D341Med (cell line): ENCODE results near the gene ABCC4.
"Not testable (repeated sequence)": the region's sequence is repeated elsewhere in the genome, so short reads cannot be mapped to it uniquely, and the experiment has no call there.

Experiments used
- DNase-seq: peaks from one replicate; pipeline ENCODE4 v3.0.0; 2012; ENCODE audit warnings: low spot score

Gene ABCC4

DNA sequence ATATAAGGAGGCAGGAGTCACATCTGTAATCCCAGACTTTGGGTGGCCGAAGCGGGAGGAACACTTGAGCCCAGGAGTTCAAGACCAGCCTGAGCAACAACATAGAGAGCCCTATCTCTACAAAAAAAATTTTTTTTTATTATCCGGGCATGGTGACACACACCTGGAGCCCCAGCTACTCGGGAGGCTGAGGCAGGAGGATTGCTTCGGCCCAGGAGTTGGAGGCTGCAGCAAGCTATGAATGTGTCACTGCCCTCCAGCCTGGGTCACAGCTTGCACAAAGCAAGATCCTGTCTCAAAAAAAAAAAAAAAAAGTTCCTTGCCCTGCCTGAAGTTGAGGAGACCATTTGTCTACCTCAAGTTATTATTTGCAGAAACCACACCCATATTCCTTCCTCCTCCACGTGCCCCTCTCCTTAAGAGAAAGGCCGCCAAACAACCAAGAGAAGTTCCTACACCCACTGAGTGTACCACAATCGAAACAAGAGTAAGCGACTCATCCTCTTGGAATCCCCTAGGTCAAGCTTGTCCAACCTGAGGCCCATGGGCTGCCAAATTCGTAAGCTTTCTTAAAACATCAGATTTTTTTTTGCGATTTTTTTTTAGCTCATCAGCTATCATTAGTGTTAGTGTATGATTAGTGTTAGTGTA is 2.2 kb downstream of the ABCC4 start:
- DNase-seq = no peak

DNA sequence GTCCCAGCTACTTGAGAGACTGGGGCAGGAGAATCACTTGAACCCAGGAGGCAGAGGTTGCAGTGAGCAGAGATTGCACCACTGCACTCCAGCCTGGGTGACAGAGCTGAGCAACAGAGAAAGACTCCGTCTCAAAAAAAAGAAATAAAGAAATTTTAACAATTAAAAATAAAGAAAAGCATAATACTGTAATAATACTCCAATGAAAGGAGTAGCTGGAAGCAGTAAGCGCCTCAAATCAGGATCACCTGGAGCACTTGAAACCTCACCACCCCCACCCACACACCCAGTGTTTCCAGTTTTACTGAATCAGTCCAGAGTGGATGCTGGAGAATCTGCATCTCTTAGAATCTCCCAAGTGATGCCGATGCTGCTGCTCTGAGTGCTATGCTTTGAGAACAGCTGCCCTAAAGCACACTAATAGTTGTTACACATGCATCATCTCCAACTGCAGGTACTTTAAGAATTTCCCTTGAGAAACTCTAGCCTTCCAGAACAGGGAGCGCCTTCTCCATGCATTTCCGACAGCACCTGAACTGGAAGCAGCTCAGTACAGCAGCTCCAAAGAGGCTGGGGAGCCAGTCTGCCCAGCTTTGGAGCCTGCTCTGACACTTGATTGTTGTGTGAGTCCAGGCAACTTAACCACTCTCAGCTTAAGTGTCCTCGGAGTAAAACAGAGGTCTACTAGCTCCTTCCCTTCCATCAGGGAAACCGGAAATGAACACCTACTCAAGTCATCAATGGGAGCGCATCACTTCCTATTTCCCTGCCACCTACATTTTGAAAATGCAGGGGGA is 2.9 kb downstream of the ABCC4 start:
- DNase-seq = no peak

DNA sequence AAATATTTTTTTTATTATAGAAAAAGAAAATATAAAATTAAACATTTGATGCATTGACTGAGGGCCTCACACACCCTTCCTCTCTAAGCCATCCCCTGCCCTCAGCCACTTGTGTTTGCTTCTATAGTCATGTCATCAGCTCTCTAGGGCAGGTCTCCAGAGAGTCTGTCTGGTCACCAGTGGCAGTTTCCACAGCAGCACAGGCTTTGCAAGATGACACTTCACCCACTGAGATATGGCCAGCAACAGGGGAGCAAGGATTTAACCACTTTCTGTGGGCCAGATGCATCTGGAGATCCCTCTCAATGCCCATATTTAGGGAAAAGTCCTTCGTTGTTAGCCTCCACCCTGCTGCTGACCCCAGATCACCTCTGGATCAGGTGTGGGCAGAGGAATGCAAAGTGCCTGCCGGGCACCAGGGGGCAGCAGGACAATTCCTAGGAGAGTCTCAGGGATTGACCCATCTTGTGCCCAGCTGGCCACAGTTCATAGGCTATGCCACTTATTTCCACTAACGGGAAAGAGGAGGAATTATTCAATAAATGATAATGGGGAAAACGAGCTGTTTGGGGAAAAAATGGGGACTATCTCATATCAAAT is 4.8 kb downstream of the ABCC4 start:
- DNase-seq = peak; percentile 60

DNA sequence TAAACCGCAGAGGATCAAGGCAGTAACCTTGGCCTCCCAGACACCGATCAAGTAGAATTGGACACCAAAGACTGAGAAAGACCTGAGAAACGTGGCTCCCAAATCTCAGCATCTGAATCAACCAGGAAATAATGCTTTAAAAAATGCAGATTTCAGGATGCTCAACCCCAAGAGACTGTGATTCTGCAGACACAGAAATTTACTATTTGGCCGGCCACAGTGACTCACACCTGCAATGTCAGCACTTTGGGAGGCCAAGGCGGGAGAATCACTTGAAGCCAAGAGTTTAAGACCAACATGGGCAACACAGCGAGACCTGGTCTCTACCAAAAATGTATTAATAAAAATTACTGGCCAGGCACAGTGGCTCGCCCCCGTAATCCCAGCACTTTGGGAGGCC is 6.2 kb downstream of the ABCC4 start:
- DNase-seq = no peak

- no peak for DNase-seq
Measured at GRCh38 chr13:95292622-95293021, 8.6 kb downstream of the ABCC4 start.

DNA sequence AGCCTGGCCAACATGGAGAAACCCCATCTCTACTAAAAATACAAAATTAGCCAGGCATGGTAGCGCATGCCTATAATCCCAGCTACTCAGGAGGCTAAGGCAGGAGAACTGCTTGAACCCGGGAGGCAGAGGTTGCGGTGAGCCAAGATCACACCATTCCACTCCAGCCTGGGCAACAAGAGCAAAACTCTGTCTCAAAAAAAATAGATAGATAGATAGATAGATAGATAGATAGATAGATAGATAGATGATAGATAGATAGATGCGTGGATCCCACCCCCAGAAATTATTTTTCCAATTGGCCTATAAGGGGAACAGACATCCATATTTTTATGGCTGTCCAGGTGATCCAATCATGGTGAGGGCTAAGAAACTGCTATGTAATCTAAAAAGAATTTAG is 11.3 kb downstream of the ABCC4 start:
- DNase-seq = not testable (repeated sequence)

DNA sequence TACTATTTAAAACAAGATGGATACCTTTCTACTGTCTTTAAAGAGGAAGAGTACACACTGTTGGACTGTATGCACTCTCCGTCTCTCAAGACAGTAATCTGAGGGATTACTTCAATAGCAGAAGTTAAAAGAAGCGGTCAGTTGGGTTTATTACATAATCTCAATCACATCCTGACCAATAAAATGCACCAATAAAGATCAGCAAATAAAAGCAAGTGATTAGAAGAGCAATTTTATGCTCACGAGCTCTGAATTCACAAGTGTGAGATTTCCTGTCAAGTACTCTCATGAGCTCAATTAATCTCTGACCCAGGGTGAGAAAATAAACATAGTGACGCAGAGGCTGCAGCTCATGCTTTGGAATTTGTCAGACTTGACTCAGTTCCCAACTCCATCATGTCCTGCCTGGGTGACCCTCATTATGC is 12.2 kb downstream of the ABCC4 start:
- DNase-seq = no peak

GRCh38 chr13:95284436-95284835 is 16.8 kb downstream of the ABCC4 start:
- no peak for DNase-seq

GRCh38 chr13:95279016-95279415 is 22.2 kb downstream of the ABCC4 start:
- DNase-seq = no peak

DNA sequence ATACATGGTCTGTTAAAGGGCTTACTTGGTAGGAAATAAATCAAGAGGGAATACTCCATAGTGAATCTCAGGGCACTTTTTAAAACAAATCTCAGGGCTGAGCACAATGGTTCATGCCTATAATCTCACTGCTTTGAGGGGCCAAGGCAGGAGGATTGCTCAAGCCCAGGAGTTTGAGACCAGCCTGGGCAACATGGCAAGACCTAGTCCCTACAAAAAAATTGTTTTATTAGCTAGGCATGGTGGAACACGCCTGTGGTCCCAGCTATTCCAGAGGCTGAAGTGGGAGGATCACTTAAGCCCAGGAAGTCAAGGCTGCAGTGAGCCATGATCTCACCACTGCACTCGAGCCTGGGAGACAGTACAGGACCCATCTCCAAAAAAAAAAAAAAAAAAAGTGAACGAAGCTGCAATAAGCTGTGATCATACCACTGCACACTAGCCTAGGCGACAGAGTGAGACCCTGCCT is 25.2 kb downstream of the ABCC4 start:
- DNase-seq = no peak

GRCh38 chr13:95275322-95276036 is 25.8 kb downstream of the ABCC4 start:
- peak; percentile 41 for DNase-seq

DNA sequence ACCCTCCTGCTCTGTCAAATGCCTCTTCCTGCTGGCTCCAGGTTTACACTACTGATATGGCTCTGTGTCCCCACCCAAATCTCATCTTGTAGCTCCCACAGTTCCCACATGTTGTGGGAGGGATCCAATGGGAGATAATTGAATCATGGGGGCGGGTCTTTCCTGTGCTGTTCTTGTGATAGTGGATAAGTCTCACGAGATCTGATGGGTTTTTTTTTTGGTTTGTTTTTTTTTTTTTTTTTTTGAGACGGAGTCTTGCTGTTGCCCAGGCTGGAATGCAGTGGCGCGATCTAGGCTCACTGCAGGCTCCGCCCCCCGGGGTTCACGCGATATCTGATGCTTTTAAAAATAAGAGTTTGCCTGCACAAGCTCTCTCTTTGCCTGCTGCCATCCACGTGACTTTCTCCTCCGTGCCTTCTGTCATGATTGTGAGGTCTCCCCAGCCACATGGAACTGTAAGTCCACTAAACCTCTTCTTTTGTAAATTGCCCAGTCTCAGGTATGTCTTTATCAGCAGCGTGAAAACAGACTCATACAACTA is 27.6 kb downstream of the ABCC4 start:
- not testable (repeated sequence) for DNase-seq

DNA sequence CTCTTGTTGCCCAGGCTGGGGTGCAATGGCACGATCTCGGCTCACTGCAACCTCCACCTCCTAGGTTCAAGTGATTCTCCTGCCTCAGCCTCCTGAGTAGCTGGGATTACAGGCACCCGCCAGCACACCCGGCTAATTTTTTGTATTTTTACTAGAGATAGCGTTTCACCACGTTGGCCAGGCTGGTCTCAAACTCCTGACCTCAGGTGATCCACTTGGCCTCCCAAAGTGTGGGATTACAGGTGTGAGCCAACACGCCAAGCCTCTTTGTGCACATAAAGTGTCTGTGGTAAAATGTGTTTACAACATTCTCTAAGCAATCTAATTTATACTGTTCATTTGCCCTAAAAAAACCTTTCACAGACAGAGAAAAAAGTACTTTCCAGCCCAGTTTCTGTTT is 29.2 kb downstream of the ABCC4 start:
- not testable (repeated sequence) for DNase-seq

DNA sequence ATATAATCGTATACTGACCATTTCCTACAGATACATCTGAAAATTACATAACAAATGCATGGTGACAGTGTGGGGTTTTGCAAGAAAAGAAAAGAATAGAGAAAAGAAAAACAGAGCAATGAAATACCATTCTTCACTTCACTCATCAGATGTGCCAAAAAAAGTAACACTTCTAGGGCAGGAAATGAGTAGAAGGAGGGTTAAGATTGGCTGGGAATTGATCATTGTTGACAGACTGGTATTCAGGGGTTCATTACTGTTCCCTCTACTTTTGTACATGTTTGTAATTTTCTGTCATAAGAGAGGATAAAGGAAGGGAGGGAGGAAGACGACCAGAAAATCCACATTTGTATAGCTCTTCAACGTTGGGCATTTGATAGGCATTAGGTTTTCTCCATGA is 31.5 kb downstream of the ABCC4 start:
- no peak for DNase-seq

DNA sequence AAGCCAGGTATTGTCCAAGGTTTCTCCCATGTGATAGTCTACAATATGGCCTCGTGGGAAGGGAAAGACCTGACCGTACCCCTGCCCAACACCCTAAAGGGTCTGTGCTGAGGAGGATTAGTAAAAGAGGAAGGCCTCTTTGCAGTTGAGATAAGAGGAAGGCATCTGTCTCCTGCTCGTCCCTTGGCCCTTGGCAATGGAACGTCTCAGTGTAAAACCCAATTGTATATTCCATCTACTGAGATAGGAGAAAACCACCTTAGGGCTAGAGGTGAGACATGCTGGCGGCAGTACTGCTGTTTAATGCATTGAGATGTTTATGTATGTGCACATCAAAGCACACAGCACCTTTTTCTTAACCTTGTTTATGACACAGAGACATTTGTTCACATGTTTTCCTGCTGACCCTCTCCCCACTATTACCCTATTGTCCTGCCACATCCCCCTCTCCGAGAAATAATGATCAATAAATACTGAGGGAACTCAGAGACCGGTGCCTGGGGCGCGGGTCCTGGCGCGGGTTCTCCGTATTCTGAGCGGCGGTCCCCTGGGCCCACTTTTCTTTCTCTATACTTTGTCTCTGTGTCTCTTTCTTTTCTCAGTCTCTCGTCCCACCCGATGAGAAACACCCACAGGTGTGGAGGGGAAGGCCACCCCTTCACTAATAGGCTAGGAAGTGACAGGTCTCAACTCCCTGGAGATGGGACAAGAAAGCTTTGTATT is 32.7 kb downstream of the ABCC4 start:
- not testable (repeated sequence) for DNase-seq

DNA sequence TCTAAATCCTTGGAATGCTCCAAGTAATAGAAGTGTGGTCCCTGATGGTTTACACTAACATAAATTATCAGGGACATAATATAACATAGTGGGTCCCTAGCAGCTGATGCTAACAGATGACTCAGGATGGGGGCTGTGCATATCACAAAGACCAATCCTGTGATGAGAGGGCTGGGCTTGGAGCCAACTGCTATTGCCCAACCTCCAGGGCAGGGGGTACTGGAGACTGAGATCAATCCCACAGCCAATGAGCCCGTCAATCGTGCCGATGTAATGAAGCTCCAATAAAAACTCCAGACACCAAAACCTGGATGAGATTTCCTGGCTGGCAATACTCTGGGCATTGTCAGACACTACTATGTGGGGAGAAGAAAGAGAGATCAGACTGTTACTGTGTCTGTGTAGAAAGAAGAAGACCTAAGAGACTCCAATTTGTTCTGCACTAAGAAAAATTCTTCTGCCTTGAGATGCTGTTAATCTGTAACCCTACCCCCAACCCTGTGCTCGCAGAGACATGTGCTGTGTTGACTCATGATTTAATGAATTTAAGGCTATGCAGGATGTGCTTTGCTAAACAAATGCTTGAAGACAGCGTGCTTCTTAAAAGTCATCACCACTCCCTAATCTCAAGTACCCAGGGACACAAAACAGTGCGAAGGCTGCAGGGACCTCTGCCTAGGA is 33.4 kb downstream of the ABCC4 start:
- DNase-seq = no peak

DNA sequence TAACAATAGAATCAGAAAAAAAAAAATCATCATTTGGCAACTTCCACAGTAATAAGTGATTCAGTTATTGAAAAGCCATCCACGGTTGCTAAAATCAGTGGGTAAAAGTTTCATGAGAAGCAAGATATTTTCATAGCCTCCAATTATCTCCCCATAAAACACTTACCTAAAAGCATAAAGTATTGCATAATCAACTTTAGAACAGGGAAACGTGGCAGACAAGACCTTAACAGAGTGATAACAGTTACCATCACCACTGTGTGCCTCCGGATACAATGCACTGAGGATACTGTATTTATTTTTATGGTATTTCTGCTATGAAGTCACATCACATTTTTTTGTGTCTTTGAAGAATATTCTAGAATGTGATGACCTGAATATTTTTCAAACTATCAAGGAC is 37.0 kb downstream of the ABCC4 start:
- DNase-seq = no peak

DNA sequence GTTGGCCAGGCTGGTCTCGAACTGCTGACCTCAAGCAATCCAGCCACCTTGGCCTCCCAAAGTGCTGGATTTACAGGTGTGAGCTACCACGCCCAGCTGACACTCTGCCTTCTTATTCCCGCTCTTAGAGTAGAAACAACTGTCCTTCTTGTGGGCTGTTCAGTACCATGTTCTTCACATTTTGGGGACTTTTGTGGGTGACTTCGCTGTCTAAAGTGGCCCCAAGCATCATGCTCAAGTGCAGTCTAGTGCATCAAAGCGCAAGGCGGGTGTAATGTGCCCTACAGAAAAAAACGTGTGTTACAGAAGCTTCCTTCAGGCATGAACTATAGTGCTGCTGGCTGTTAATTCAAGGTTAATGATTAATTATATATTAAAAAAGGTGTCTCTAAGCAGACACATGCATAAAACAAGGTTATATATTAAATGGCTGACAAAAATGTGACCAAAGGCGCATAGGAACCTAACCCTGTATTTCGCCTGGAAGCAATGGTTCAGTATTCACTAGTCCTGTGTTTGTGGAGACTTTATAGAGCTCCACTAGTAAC is 38.3 kb downstream of the ABCC4 start:
- no peak for DNase-seq

- no peak for DNase-seq
Measured at GRCh38 chr13:95261956-95262355, 39.3 kb downstream of the ABCC4 start.

DNA sequence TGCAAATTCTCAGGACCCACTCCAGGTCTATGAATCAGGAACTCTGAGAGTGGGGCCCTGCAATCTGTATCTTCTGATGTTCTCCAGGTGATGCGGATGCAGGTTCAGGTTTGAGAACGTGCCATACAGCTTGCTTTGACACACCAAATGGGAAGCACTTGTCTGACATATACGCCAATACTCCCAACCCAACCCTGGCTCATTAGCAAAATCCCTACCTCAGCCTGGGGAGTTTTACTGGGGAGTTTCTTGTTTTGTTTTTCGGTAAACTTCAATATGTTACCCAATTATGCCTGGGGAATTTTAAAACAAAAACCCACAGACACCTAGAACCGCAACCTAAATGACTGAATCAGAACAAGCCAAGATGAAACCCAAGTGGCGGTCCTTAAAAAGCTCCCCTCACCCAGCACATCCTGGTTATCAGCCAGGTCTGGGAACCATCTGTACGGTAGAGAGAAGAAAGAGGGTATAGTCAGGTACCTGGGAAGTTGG is 41.2 kb downstream of the ABCC4 start:
- no peak for DNase-seq
